HL-60 (cell line): ENCODE measurements around the gene GNAQ.

Experiments used
- CTCF ChIP-seq: IDR thresholded peaks from one replicate; pipeline ENCODE4 v1.5.1; 2011; ENCODE audit warnings: low read length, control low read depth, inconsistent platforms; ENCODE audit not compliant: insufficient read depth
- GABPA ChIP-seq: IDR thresholded peaks from 2 replicates; pipeline ENCODE4 v1.6.1; 2012; ENCODE audit warnings: low read depth
- POLR2AphosphoS5 ChIP-seq: IDR thresholded peaks from 2 replicates; pipeline ENCODE4 v1.6.1; 2012; ENCODE audit warnings: low read depth
- REST ChIP-seq: IDR thresholded peaks from 2 replicates; pipeline ENCODE4 v1.6.1; 2012; ENCODE audit warnings: low read depth; ENCODE audit not compliant: insufficient replicate concordance

GRCh38 chr9:77944556-77945243 is 86.9 kb downstream of the GNAQ start:
- no peak for TF ChIP-seq GABPA
- no peak for TF ChIP-seq CTCF
- no peak for TF ChIP-seq POLR2AphosphoS5
- no peak for TF ChIP-seq REST
